H1 (cell line): Measurements from ENCODE around the gene TYK2. TPM values are rescaled to one million over a fixed set of nuclear protein-coding genes. Genes with fewer than 3 reads are reported as not detected.

ENCODE experiments used
- CTCF ChIA-PET: fragments of 300-600 bp; sonication (Branson Sonifier 250); formaldehyde crosslinking; loops from one replicate; lab custom pipeline; 2021; ENCODE audit not compliant: partially characterized antibody; lab: Charles Lee
- POLR2A ChIA-PET: fragments of 300-600 bp; sonication (Branson Sonifier 250); formaldehyde crosslinking; loops from one replicate; lab custom pipeline; 2021; ENCODE audit warnings: inconsistent platforms; ENCODE audit not compliant: partially characterized antibody; lab: Charles Lee
- DNase-seq, 2 experiments: peaks; one replicate each; pipeline versions ENCODE4 v3.0.0 to v3.0.0-alpha.2; 2010 to 2022; ENCODE audit warnings: low spot score in 2 of 2, low read depth in 1 of 2, mixed read lengths in 1 of 2
- FAIRE-seq: peaks from 2 replicates; lab custom pipeline; 2011; peaks lifted over from hg19 to GRCh38; lab: Jason Lieb, UNC
- H2AFZ ChIP-seq: 2 replicates; pipeline ENCODE4 v1.8.1; 2012; ENCODE audit warnings: low read length, inconsistent platforms
- H2AK5ac ChIP-seq: 2 replicates; pipeline ENCODE4 v1.6.1; 2013; ENCODE audit warnings: low read depth, low read length
- H2BK120ac ChIP-seq: replicated peaks from 2 replicates; pipeline ENCODE3; 2013; ENCODE audit warnings: low read depth, low read length, inconsistent platforms
- H2BK12ac ChIP-seq: 2 replicates; pipeline ENCODE4 v1.6.1; 2013; ENCODE audit warnings: low read depth, low read length
- H2BK15ac ChIP-seq: 2 replicates; pipeline ENCODE4 v1.6.1; 2013; ENCODE audit warnings: low read length
- H2BK20ac ChIP-seq: 2 replicates; pipeline ENCODE4 v1.6.1; 2013; ENCODE audit warnings: low read length
- H2BK5ac ChIP-seq: 2 replicates; pipeline ENCODE4 v1.6.1; 2013; ENCODE audit warnings: low read depth, low read length
- H3K14ac ChIP-seq: 2 replicates; pipeline ENCODE4 v1.6.1; 2013; ENCODE audit warnings: inconsistent platforms; ENCODE audit not compliant: insufficient read length
- H3K18ac ChIP-seq: 2 replicates; pipeline ENCODE4 v1.6.1; 2013; ENCODE audit warnings: low read length; ENCODE audit errors: extremely low read depth
- H3K23ac ChIP-seq: 2 replicates; pipeline ENCODE4 v1.6.1; 2013; ENCODE audit warnings: inconsistent platforms; ENCODE audit not compliant: insufficient read length
- H3K23me2 ChIP-seq: 2 replicates; pipeline ENCODE4 v1.6.1; 2013; ENCODE audit warnings: low read depth, low read length
- H3K27ac ChIP-seq: 2 replicates; pipeline ENCODE4 v1.6.1; 2011; ENCODE audit warnings: low read depth, low read length, inconsistent platforms
- H3K27me3 ChIP-seq, 4 experiments: replicated peaks in 1 of 4; 1 replicate in 1 of 4; 2 replicates in 3 of 4; pipeline versions ENCODE4 v1.6.1 to v1.8.1; 2011 to 2013; ENCODE audit warnings: low read length in 3 of 4, mild to moderate bottlenecking in 3 of 4, inconsistent platforms in 2 of 4, mixed read lengths in 2 of 4, moderate library complexity in 1 of 4; ENCODE audit not compliant: control insufficient read depth in 3 of 4, insufficient read depth in 3 of 4; ENCODE audit errors: extremely low read depth in 1 of 4
- H3K36me3 ChIP-seq, 4 experiments: 2 replicates each; pipeline versions ENCODE4 v1.6.1 to v1.8.1; 2011 to 2013; ENCODE audit warnings: mild to moderate bottlenecking in 4 of 4, low read length in 3 of 4, moderate library complexity in 2 of 4, control low read depth in 1 of 4, inconsistent platforms in 1 of 4; ENCODE audit not compliant: insufficient read depth in 4 of 4, control insufficient read depth in 2 of 4
- H3K4ac ChIP-seq: replicated peaks from 2 replicates; pipeline ENCODE3; 2013; ENCODE audit warnings: low read length, low read depth, mixed read lengths, inconsistent platforms; ENCODE audit not compliant: insufficient read length
- H3K4me1 ChIP-seq, 4 experiments: replicated peaks in 1 of 4; 1 replicate in 1 of 4; 2 replicates in 3 of 4; pipeline versions ENCODE4 v1.6.1 to v1.8.1; 2011 to 2013; ENCODE audit warnings: low read length in 3 of 4, inconsistent platforms in 2 of 4, mixed read lengths in 1 of 4; ENCODE audit not compliant: insufficient read depth in 4 of 4, control insufficient read depth in 3 of 4
- H3K4me2 ChIP-seq, 2 experiments: 2 replicates each; pipeline versions ENCODE4 v1.6.1 to v1.8.1; 2011 to 2013; ENCODE audit warnings: low read depth in 2 of 2, low read length in 2 of 2, control low read depth in 1 of 2, inconsistent platforms in 1 of 2, mild to moderate bottlenecking in 1 of 2; ENCODE audit not compliant: insufficient read depth in 1 of 2
- H3K4me3 ChIP-seq, 4 experiments: fragments of 200-600, 300-600 bp in 1 of 4; sonication (generic), shearing (Covaris generic), sonication (Bioruptor Twin) in 1 of 4; 2 replicates each; pipeline versions ENCODE4 v1.5.1 to v1.8.1; 2011 to 2016; ENCODE audit warnings: low read length in 4 of 4, low read depth in 3 of 4, control low read depth in 2 of 4, inconsistent platforms in 2 of 4, mild to moderate bottlenecking in 2 of 4, mixed read lengths in 1 of 4, moderate library complexity in 1 of 4; ENCODE audit not compliant: insufficient read depth in 2 of 4; ENCODE audit errors: extremely low read depth in 1 of 4
- H3K56ac ChIP-seq: replicated peaks from 2 replicates; pipeline ENCODE3; 2013; ENCODE audit warnings: low read depth, mild to moderate bottlenecking, mixed read lengths, low read length, inconsistent platforms; ENCODE audit not compliant: insufficient read length
- H3K79me1 ChIP-seq: 2 replicates; pipeline ENCODE4 v1.6.1; 2013; ENCODE audit warnings: low read depth, low read length, control low read depth
- H3K79me2 ChIP-seq, 2 experiments: 2 replicates each; pipeline versions ENCODE4 v1.6.1 to v1.8.1; 2012 to 2013; ENCODE audit warnings: low read length in 2 of 2, mild to moderate bottlenecking in 2 of 2, inconsistent platforms in 1 of 2; ENCODE audit not compliant: insufficient read depth in 2 of 2, control insufficient read depth in 1 of 2
- H3K9ac ChIP-seq, 4 experiments: replicated peaks in 1 of 4; 1 replicate in 1 of 4; 2 replicates in 3 of 4; pipeline versions ENCODE4 v1.6.1 to v1.8.1; 2011 to 2013; ENCODE audit warnings: low read depth in 3 of 4, low read length in 3 of 4, control low read depth in 2 of 4, mild to moderate bottlenecking in 2 of 4, moderate library complexity in 2 of 4, inconsistent platforms in 1 of 4; ENCODE audit errors: extremely low read depth in 1 of 4
- H3K9me3 ChIP-seq, 2 experiments: 2 replicates each; pipeline versions ENCODE4 v1.6.1 to v1.8.1; 2012 to 2013; ENCODE audit warnings: mild to moderate bottlenecking in 2 of 2, moderate library complexity in 2 of 2, control low read depth in 1 of 2, inconsistent platforms in 1 of 2, low read depth in 1 of 2, low read length in 1 of 2, mixed read lengths in 1 of 2; ENCODE audit not compliant: insufficient read depth in 2 of 2
- H4K20me1 ChIP-seq, 2 experiments: replicated peaks in 1 of 2; 2 replicates each; pipeline versions ENCODE3 to v1.8.1; 2011 to 2013; ENCODE audit warnings: inconsistent platforms in 2 of 2, low read length in 2 of 2, mild to moderate bottlenecking in 1 of 2; ENCODE audit not compliant: insufficient read depth in 2 of 2, control insufficient read depth in 1 of 2
- H4K5ac ChIP-seq: 2 replicates; pipeline ENCODE4 v1.6.1; 2013; ENCODE audit warnings: low read length, low read depth, mixed read lengths, inconsistent platforms; ENCODE audit not compliant: insufficient read length
- H4K8ac ChIP-seq: 2 replicates; pipeline ENCODE4 v1.8.0; 2013; ENCODE audit warnings: mild to moderate bottlenecking, moderate library complexity, low read length, inconsistent platforms; ENCODE audit not compliant: insufficient read depth; ENCODE audit errors: extremely low read depth
- H4K91ac ChIP-seq: replicated peaks from 2 replicates; pipeline ENCODE3; 2013; ENCODE audit warnings: low read length, mixed read lengths, inconsistent platforms; ENCODE audit not compliant: insufficient read length
- CEBPB ChIP-seq: IDR thresholded peaks from 2 replicates; pipeline ENCODE4 v1.6.1; 2012; ENCODE audit warnings: low read depth, low read length
- CTBP2 ChIP-seq: IDR thresholded peaks from 2 replicates; pipeline ENCODE4 v1.7.0; 2011; ENCODE audit warnings: borderline replicate concordance, mild to moderate bottlenecking, moderate library complexity, mixed read lengths, low read length; ENCODE audit not compliant: insufficient read depth, insufficient read length
- POLR2A ChIP-seq, 2 experiments: IDR thresholded peaks; 1 replicate in 1 of 2; 2 replicates in 1 of 2; pipeline ENCODE4 v1.6.1; 2011; ENCODE audit warnings: low read depth in 2 of 2, low read length in 2 of 2, mild to moderate bottlenecking in 2 of 2; ENCODE audit errors: control extremely low read depth in 1 of 2
- RBBP5 ChIP-seq: IDR thresholded peaks from 2 replicates; pipeline ENCODE4 v1.7.1; 2012; ENCODE audit warnings: low read depth, mild to moderate bottlenecking, inconsistent platforms, low read length, moderate library complexity, borderline replicate concordance
- RNF2 ChIP-seq: fragments of 200-900, 300-1000 bp; sonication (generic); IDR thresholded peaks from 2 replicates; pipeline ENCODE4 v1.7.1; 2016; ENCODE audit warnings: borderline replicate concordance, low read depth, mild to moderate bottlenecking, antibody characterized with exemption, low read length; ENCODE audit not compliant: poor library complexity, severe bottlenecking; ENCODE audit errors: missing control alignments
- SAP30 ChIP-seq: fragments of 300-600 bp; sonication (generic); IDR thresholded peaks from 2 replicates; pipeline ENCODE4 v1.7.1; 2012; ENCODE audit warnings: low read length, moderate library complexity, mild to moderate bottlenecking, inconsistent platforms; ENCODE audit not compliant: insufficient read depth, insufficient replicate concordance
- SRF ChIP-seq: IDR thresholded peaks from 2 replicates; pipeline ENCODE4 v1.6.1; 2011; ENCODE audit warnings: mild to moderate bottlenecking, low read depth, low read length, moderate library complexity
- WGBS, 2 experiments: shearing (Covaris generic) in 1 of 2; methylation state at CpG; one replicate each; pipeline versions ENCODE4 v1.1.6 to v1.1.7; 2013 to 2015; ENCODE audit warnings: low lambda C conversion rate in 2 of 2, mixed read lengths in 2 of 2, inconsistent platforms in 1 of 2, low coverage in 1 of 2, missing lambda C conversion rate in 1 of 2; ENCODE audit not compliant: insufficient replicate concordance in 2 of 2, insufficient coverage in 1 of 2, insufficient read length in 1 of 2; ENCODE audit errors: extremely low coverage in 1 of 2, missing lambda C conversion rate in 1 of 2; 5-methylcytosine and 5-hydroxymethylcytosine counted together
- polyA plus RNA-seq, 7 experiments: library from polyadenylated mRNA; depleted of rRNA in 3 of 7; stranded (reverse) in 5 of 7; unstranded in 2 of 7; fragments of >200 nt in 5 of 7; fragments of 200-250 nt in 2 of 7; gene quantifications; 1 replicate in 5 of 7; 2 replicates in 1 of 7; 4 replicates in 1 of 7; pipeline versions ENCODE4 v1.2.1 to v1.2.3, GENCODE V29; 2011 to 2013; ENCODE audit warnings: missing spikeins in 2 of 7, mixed read lengths in 2 of 7
- total RNA-seq: library from RNA; stranded (reverse); fragmentation: NEBNext Ultra II Directional; extraction: Animal tissue kit (Norgen Biotek cat#: 25700); gene quantifications from 2 replicates; pipeline ENCODE4 v1.2.1, GENCODE V29; 2021

TYK2 gene
- total and polyA plus RNA-seq, 2 of the 8 experiments (the other 6 are each of a cell fraction or from before 2014, with no cell fraction given), result 32.1 to 40.8 TPM

DNA sequence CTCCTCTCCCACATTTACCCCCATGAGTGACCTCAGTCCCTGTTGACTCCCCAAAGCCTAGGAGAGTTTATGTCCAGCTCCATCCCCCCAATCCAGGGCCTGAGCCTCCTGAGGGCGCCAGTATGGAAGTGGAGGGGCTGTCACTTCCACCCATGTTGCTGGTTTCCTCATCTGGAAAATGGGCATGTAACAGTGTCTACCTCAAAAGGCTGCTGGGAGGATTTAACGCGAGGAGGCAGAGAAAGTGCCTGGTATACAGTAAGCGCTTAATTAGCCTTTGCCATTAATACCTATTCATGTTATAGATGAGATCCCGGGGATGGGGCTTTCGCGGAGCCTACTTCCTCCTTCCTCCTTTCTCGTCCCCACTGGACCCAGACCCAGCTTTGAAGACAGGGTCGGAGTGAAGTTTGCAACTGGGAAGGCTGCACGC is 476 bp downstream of the TYK2 start:
- H3K23me2 ChIP-seq, result peaks cover 18% of the 10 kb centered on the region
- peak overlapping the region; percentile 26; the same call in 1 of the 2 replicates for H3K18ac ChIP-seq
- no peak overlapping the region for H3K23ac ChIP-seq
- peaks cover 0 to 4% of the 10 kb centered on the region in 2 experiments; a peak in 3 of 4 replicates for H3K79me2 ChIP-seq
- peak overlapping the region; percentile 32; the same call in 1 of the 2 replicates for H2BK15ac ChIP-seq
- H3K4ac ChIP-seq, result no peak overlapping the region
- peak overlapping the region; percentile 54 for H2BK120ac ChIP-seq
- peak overlapping the region; percentile 31 to 60 (median 51); a peak in 6 of 7 replicates for H3K9ac ChIP-seq
- H3K4me3 ChIP-seq, result peak overlapping the region; percentile 73 to 92 (median 86)
- no peak overlapping the region for H4K91ac ChIP-seq
- H3K4me1 ChIP-seq, result peaks cover 0 to 5% (median 1%) of the 10 kb centered on the region in 4 experiments; a peak in 1 of 7 replicates
- H4K8ac ChIP-seq, result peak overlapping the region; percentile 41; the same call in 1 of the 2 replicates
- 6% methylated on average over 7 of the region's 10 CpGs; no CpG with 5 or more reads in 1 of the 2 experiments for WGBS, 2 experiments
- H2BK12ac ChIP-seq, result no peak overlapping the region
- CTCF ChIA-PET, result interaction anchor here (0.6 to 5.9 kb wide), 9 partner anchors 9 to 181 kb away, joined by 3 to 28 read pairs (median 3); partner anchors contain the start of gene ICAM1
- POLR2A ChIA-PET, result interaction anchor here (0.6 to 2.7 kb wide), 8 partner anchors 8 to 165 kb away, joined by 3 to 16 read pairs (median 4); partner anchors contain the start of genes ICAM1 and RAVER1
- H4K20me1 ChIP-seq, result peaks cover 0 to 3% of the 10 kb centered on the region in 2 experiments
- peaks cover 0 to 4% (median 0%) of the 10 kb centered on the region in 4 experiments; a peak in 2 of 8 replicates for H3K36me3 ChIP-seq
- H2BK5ac ChIP-seq, result peak overlapping the region; percentile 75
- H3K4me2 ChIP-seq, result peak overlapping the region; percentile 86 to 93
- FAIRE-seq (no peak), DNase-seq (no peak)
- H3K27me3 ChIP-seq, result no peaks in the 10 kb centered on the region
- no peaks in the 10 kb centered on the region for H3K79me1 ChIP-seq
- H4K5ac ChIP-seq, result peak overlapping the region; percentile 23
- no peak overlapping the region for H3K14ac ChIP-seq
- no peak overlapping the region for H2AK5ac ChIP-seq
- H3K27ac ChIP-seq, result peak overlapping the region; percentile 43; the same call in 1 of the 2 replicates
- peak overlapping the region; percentile 47 for H2AFZ ChIP-seq
- no peaks in the 10 kb centered on the region for H3K9me3 ChIP-seq
- no peak overlapping the region for H2BK20ac ChIP-seq
- peak overlapping the region; percentile 93 for H3K56ac ChIP-seq
- TF ChIP-seq RBBP5 (no peak), CEBPB (no peak), SAP30 (peak; percentile 87), RNF2 (no peak), POLR2A (IDR thresholded peaks at IDR 0.05; ENCODE audit: control extremely low read depth in 1 of 2, low read depth in 2 of 2, low read length in 2 of 2) (peak in 1 of 2 experiments; percentile 9; a peak in 1 of 3 replicates), SRF (no peak), CTBP2 (peak; percentile 34)
